GM12865 (cell line): Measurements from ENCODE around the gene PFN4.
"Not testable (repeated sequence)": the region's sequence is repeated elsewhere in the genome, so short reads cannot be mapped to it uniquely, and the experiment has no call there.

ENCODE experiments used
- DNase-seq: peaks from one replicate; pipeline ENCODE4 v3.0.0; 2010; ENCODE audit warnings: low read depth
- H3K4me3 ChIP-seq: 2 replicates; pipeline ENCODE4 v1.5.1; 2011; ENCODE audit warnings: mild to moderate bottlenecking, low read depth, low read length, control low read depth
- CTCF ChIP-seq: IDR thresholded peaks from 2 replicates; pipeline ENCODE4 v1.5.1; 2011; ENCODE audit warnings: low read length, control low read depth, low read depth, inconsistent platforms; ENCODE audit not compliant: insufficient read depth; ENCODE audit errors: missing control alignments

PFN4 gene

GRCh38 chr2:24105816-24106215, 17.3 kb downstream of the PFN4 start:
- H3K4me3 ChIP-seq, result no peak overlapping the region
- no peak for DNase-seq
- TF ChIP-seq CTCF, result no peak

- no peak overlapping the region for H3K4me3 ChIP-seq
- TF ChIP-seq CTCF, result no peak
These were observed 18.2 kb downstream of the PFN4 start for GRCh38 chr2:24104906-24105305.

GRCh38 chr2:24104110-24104650, 19.0 kb downstream of the PFN4 start:
- H3K4me3 ChIP-seq, result no peak overlapping the region
- no peak for TF ChIP-seq CTCF
- no peak for DNase-seq

More at GRCh38 chr2:24104906-24105305, 18.2 kb downstream of the PFN4 start:
- DNase-seq, result no peak

- no peak for TF ChIP-seq CTCF
- no peak for DNase-seq
- no peak overlapping the region for H3K4me3 ChIP-seq
These were observed 20.5 kb downstream of the PFN4 start for GRCh38 chr2:24102677-24103076.

GRCh38 chr2:24101992-24102391, 21.1 kb downstream of the PFN4 start:
- no peak for TF ChIP-seq CTCF
- H3K4me3 ChIP-seq, result no peak overlapping the region
- DNase-seq, result no peak

GRCh38 chr2:24100732-24101131, 22.4 kb downstream of the PFN4 start:
- DNase-seq, result not testable (repeated sequence)

GRCh38 chr2:24095171-24095677, 27.9 kb downstream of the PFN4 start:
- DNase-seq, H3K4me3 ChIP-seq: not testable (repeated sequence)

More at GRCh38 chr2:24100732-24101131, 22.4 kb downstream of the PFN4 start:
- not testable (repeated sequence) for H3K4me3 ChIP-seq

GRCh38 chr2:24093270-24093669, 29.9 kb downstream of the PFN4 start:
- DNase-seq, H3K4me3 ChIP-seq: not testable (repeated sequence)
